Measurements from ENCODE around the gene GDAP1L1.
"Not testable (repeated sequence)": the region's sequence is repeated elsewhere in the genome, so short reads cannot be mapped to it uniquely, and the experiment has no call there.

The GDAP1L1 gene

GRCh38 chr20:44221368-44221954 is 25.6 kb upstream of the GDAP1L1 start:
- DNase-seq: no peak

GRCh38 chr20:44222027-44222426 is 25.1 kb upstream of the GDAP1L1 start:
- no peak for DNase-seq

DNA sequence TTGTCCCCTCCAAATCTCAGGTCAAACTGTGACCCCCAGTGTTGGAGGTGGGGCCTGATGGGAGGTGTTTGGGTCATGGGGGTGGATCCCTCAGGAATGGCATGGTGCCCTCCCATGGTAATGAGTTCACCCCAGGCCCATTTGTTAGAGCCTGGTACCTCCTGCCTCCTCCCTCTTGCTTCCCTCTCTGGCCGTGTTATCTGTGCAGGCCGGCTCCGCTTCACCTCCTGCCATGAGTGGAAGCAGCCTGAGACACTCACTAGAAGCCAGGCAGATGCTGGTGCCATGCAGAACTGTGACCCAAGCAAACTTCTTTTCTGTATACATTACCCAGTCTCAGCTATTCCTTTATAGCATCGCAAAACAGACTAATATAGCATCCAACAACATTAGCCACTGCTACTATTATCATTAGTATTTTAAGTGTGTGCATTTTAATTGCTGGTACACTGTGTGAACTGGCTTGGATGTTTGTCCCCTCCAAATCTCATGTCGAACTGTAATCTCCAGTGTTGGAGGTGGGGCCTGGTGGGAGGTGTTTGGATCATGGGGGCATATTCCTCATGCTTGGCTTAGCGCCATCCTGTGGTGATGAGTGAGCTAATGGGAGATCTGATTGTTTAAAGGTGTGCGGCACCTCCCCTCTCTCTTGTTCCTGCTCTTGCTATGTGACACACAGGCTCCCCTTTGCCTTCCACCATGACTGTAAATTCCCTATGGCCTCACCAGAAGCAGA is 24.3 kb upstream of the GDAP1L1 start:
- no peak for DNase-seq

DNA sequence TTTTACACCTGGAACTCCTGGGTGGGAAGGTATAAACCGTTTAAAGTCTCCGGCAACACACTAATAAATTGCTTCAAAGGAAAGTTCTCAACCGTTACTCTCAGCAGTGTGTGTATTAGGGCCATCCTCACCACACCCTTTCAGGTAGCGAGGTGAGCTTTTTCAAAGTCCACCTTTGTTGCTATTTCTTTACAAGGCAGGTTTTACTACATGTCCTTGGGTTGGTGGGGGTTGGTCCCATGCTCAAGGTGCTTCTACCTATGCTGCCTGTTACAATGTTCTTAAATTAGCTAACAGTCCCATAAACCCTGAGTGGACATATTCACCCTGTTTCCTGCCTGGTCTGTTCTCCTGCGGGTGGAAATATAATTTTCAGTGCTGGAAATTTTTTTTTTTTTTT is 23.4 kb upstream of the GDAP1L1 start:
- no peak for DNase-seq

GRCh38 chr20:44224637-44225036 is 22.5 kb upstream of the GDAP1L1 start:
- no peak for DNase-seq

GRCh38 chr20:44228465-44229258 is 18.4 kb upstream of the GDAP1L1 start:
- no peak for DNase-seq

DNA sequence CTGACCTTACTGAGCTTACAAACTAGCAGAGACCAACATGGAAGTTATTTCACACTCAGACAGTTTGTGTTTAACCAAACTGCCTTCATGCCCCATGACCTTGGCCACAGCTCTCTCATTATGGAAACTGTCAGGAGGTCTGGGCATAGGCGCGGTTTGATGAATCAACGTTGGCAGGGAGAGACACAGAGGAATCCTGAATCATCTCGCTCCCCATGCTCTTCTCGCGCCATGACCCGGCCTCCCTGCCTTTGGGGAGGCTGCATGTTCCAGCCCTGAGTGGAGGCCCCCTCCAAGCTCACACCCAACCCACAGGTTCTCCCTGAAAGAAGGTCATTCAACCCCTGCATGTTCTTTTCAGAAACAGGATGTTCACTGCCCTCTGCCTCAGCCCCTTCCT is 15.9 kb upstream of the GDAP1L1 start:
- DNase-seq: no peak

DNA sequence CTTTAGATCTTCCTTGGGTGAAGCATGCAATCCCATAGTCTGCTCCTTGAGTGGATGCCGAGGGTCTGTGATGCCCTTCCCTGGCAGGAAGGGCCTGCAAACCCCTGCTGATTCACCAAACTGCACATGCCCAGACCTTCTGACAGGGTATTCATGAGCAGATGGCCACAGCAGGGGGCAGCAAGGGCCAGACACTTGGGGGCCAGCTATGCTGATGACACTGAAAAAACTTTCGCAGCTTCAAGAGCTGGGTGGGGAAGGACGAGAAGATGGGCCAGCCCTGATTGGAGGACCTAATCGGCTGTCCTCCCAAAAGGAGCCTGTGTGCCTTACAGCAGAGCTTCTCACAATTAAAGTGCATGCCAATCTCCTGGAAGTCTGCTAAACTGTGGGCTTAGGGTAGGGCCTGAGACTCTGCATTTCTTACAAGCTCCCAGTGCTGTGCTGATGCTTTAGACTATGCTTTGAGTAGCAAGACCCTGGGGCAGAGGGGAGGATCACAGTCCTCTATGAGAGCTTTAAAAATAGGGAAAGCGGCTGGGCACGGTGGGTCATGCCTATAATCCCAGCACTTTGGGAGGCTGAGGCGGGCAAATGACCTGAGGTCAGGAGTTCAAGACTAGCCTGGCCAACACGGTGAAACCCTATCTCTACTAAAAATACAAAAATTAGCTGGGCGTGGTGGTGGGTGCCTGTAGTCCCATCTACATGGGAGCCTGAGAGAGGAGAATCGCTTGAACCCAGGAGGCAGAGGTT is 15.2 kb upstream of the GDAP1L1 start:
- no peak for DNase-seq

DNA sequence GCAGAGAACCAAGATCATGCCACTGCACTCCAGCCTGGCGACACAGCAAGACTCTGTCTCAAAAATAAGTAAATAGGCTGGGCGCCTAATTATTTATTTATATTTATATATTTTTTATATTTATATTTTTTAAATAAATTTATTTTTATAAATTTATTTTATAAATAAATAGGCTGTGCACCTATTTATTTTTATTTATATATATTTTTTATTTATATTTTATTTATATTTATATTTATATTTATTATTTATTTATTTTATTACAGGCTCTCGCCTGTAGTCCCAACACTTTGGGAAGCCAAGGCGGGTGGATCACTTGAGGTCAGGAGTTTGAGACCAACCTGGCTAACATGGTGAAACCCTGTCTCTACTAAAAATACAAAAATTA is 14.6 kb upstream of the GDAP1L1 start:
- DNase-seq: not testable (repeated sequence)

DNA sequence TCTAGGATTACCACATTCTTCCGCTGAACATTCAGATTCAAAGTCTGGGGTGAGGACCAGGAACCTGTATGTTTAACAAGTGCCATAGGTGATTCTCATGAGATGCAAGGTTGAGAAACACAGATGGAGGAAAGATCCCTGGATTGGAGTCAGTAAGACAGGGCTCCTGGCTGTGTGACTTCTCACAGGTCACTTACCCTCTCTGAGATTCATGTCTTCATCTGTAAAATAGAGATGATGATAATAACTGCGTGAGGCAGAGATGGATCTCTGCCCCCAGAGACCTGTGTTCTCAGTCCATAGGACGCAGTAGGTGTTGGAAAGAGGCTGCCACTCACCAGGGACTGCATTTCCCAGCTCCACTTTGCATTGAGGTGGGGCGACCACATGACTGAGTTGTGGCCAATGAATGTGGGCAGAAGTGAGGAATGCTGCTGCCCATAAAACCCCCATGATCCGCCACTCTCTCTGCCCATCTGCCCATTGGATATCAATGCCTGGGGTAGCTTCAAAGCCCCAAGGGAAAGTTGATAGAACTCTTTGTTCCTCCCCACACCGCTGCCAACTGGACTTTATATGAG is 13.6 kb upstream of the GDAP1L1 start:
- no peak for DNase-seq

GRCh38 chr20:44234566-44235317 is 12.4 kb upstream of the GDAP1L1 start:
- DNase-seq: no peak

DNA sequence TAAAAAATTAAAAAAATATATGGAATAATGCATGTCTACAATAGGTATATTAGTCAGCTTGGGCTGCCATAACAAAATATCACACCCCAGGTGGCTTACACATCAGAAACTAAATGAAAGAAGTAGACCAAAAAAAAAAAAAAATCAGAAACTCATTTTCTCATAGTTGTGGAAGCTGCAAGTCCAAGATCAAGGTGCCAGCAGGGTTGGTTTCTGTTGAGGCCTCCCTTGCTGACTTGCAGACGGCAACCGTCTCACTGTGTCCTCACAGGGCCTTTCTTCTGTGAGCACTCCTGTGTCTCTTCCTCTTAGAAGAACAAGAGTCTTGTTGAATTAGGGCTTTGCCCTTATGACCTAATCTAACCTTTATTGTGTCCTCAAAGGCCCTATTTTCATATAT is 11.4 kb upstream of the GDAP1L1 start:
- no peak for DNase-seq

DNA sequence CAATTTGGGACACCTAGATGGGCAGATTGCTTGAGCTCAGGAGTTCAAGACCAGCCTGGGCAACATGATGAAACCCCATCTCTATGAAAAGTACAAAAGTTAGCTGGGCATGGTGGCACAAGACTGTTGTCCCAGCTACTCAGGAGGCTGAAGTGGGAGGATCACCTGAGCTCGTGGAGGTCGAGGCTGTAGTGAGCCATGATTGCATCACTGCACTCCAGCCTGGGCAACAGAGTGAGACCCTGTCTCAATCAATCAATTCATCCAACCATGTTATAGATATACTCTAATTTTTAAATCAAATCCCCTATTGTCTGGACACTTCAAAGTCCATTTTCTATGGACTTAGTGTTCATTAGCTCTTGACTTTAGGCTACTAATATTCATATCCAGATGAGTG is 10.3 kb upstream of the GDAP1L1 start:
- DNase-seq: not testable (repeated sequence)

DNA sequence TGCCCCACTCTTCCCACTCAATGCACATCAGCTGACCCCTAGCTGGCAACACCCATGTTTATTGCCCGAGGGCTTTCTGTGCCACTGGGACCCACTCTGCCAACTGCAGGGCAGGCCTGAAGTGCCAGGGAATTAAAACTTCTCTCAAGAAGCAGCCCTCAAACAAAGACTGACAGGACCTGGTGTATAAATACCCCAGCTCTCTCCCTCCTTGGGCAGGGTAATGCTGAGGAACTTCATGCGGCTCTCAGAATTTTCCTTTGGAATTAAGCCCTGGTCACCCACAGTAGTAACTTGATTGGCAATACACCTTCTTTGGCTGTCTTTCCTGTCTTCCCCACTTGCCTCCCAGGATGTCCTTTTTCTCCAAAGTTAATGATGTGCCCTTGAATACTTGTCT is 5.3 kb upstream of the GDAP1L1 start:
- DNase-seq: no peak

- no peak for DNase-seq
These were observed 1.1 kb upstream of the GDAP1L1 start for GRCh38 chr20:44245977-44246376.

DNA sequence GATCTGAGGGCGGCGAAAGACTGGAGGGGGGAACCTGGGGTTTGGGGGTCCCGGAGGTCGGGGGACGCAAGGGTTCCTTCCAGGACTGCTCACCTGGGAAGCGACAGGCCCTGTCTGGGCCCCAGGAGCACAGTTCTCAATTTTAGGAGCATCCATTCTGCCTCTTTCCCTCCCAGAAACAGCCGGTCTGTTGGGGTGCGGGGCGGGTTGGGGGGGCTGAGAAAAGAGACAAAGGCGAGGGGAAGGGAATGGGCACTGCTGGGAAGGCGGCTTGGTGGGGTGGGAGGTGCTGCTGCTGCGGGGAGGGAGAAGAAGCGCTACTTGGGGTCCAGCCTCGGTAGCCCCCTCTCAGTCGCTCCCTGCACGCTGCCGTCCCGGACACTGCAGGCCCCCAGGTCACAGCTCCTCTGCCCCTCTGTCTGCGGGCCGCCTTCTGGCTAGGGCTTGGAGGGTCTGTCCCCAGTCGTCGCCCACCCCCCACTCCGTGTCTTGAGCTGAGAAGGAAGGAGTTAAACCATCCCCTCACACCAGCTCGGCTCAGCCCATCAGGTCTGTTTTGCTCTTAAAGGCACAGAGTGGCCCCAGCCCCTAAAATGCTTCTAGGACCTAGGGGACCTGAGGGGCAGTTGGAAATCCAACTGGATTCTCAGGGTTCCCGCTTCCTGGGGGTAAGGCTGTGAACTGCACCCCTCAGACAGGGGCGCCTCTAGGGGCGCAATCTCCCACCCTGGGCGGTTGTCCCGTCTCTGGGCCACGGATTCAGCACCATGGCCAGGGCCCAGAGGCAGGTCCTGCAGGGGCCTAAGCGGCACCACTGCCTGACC is 690 bp downstream of the GDAP1L1 start:
- DNase-seq: no peak

DNA sequence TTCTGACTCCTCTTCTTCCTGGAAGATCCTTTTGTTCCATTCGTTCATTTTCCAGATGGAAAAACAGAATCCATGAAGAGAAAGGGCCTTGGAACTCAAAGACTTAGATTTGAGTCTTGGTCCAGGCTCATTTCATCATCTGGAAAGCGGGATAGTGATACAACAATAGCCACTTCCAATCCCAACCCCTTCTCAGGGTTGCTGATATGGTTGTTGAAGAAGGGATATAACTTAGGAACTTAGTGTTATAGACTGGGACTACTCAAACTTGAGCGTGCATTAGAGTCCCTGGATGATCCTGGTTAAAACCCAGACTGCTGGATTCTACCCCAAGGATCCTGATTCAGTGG is 1.3 kb downstream of the GDAP1L1 start:
- DNase-seq: no peak

DNA sequence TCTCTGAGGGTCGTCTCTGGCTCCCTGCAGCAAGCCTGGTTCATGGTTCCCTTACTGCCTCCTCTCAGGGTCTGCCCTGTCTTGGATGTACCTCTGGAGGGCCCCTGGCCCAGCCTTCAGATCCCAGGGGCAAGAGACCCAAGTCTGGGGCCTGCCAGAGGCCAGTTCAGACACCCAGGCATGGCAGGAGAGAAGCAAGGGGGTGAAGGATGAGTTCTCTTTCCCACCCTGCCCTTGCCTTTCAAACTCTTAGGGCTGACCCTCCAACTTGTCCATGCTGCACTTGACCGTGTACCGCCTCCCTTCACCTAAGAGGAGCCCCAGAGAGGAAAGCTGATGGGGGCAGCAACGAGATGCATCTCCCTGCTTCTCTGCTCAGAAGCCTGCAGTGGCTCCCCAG is 4.2 kb downstream of the GDAP1L1 start:
- DNase-seq: no peak

DNA sequence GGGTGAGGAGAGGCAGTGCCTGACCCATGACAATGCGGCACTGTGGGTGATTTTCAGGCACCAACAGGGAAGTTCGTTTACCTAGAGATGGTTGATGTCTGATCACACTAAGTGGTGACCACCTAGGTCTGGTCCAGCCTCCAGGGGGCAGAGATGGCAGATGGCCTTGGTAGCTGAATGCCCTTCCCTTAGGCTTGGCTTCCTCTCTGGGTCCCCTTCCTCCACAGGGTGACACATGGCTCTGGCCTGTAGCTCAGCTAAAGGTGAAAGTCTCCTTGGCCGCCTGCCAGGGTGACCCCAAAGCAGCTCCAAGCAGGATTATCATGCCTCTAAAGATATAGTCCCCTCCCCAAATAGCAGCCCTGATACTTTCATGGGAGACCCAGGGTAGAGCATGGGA is 6.4 kb downstream of the GDAP1L1 start:
- DNase-seq: no peak

DNA sequence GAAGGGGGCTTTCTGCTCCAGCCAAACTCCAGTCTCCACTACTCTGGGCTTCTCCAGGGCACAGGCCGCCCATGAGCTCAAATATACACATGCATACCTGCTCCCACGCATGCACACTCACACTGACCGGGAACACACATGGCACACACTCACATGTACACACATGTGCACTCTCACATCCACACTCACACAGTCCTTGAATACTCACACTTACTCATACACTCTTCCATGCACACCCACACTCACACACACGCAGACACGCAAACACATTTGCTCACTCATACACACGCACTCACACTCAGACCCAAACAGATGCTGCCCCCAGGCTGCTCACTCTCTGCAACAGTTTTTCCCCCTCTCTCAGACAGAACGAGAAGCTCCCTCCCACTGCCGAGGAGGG is 7.0 kb downstream of the GDAP1L1 start:
- no peak for DNase-seq

- no peak for DNase-seq
These were observed 8.8 kb downstream of the GDAP1L1 start for GRCh38 chr20:44255942-44256341.
